ENCODE measurements around the gene C5orf63.
"Not testable (repeated sequence)": the region's sequence is repeated elsewhere in the genome, so short reads cannot be mapped to it uniquely, and the experiment has no call there.

C5orf63 gene

GRCh38 chr5:127024821-127025220, 48.5 kb downstream of the C5orf63 start:
- TF ChIP-seq EZH2phosphoT487 (IDR thresholded peaks at IDR 0.05; ENCODE audit: low read depth) = no peak
- no peak for TF ChIP-seq CTCF (IDR thresholded peaks at IDR 0.05; ENCODE audit: low read depth, low read length)
- Histone ChIP-seq H3K36me3 (replicated peaks; ENCODE audit: low read depth, low read length) (no peaks in the 10 kb centered on the region), H2AFZ (ENCODE audit: low read depth, low read length) (no peak overlapping the region), H3K27ac (ENCODE audit: low read length) (no peak overlapping the region), H3K9me3 (ENCODE audit: insufficient read depth, low read length) (no peaks in the 10 kb centered on the region), H4K20me1 (ENCODE audit: insufficient read depth, low read length) (no peaks in the 10 kb centered on the region), H3K9ac (ENCODE audit: low read length) (no peak overlapping the region), H3K4me2 (ENCODE audit: low read length) (no peak overlapping the region), H3K27me3 (ENCODE audit: low read depth, low read length) (no peaks in the 10 kb centered on the region; the same call in 1 of the 2 replicates), H3K4me1 (ENCODE audit: low read length) (peaks cover 10% of the 10 kb centered on the region), H3K79me2 (ENCODE audit: low read length) (peaks cover 8% of the 10 kb centered on the region; the same call in 1 of the 2 replicates), H3K4me3 (ENCODE audit: low read length) (no peak overlapping the region)

GRCh38 chr5:127023552-127024191, 49.6 kb downstream of the C5orf63 start:
- H3K4me3 ChIP-seq (ENCODE audit: low read length); H3K36me3 ChIP-seq (replicated peaks; ENCODE audit: low read depth, low read length); H3K27me3 ChIP-seq (ENCODE audit: low read depth, low read length); H3K79me2 ChIP-seq (ENCODE audit: low read length); H4K20me1 ChIP-seq (ENCODE audit: insufficient read depth, low read length); H3K4me1 ChIP-seq (ENCODE audit: low read length); H3K27ac ChIP-seq (ENCODE audit: low read length); H3K4me2 ChIP-seq (ENCODE audit: low read length); H3K9ac ChIP-seq (ENCODE audit: low read length); H3K9me3 ChIP-seq (ENCODE audit: insufficient read depth, low read length); H2AFZ ChIP-seq (ENCODE audit: low read depth, low read length): not testable (repeated sequence)

DNA sequence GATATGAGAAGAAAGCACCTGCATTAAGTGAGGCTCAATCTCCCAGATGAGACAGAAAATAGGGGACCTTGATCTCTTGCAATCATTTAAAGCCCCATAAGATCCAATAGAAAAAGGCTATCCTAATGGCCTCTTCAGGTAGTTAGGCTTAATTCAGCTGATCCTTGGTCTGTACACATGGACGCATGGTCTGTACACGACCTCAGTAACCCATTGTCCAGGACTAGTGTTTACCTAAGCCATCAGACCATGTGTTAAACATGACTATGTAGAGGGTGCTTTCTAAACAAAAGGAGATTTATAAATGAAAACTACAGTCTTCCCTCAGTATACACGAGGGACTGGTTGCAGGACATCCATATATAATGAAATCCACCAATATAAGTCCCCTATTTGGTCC, 50.5 kb downstream of the C5orf63 start:
- H3K27me3 ChIP-seq (ENCODE audit: low read depth, low read length) = no peaks in the 10 kb centered on the region
- no peaks in the 10 kb centered on the region for H3K36me3 ChIP-seq (replicated peaks; ENCODE audit: low read depth, low read length)
- H3K4me2 ChIP-seq (ENCODE audit: low read length) = no peak overlapping the region
- no peak overlapping the region for H3K4me3 ChIP-seq (ENCODE audit: low read length)
- no peaks in the 10 kb centered on the region for H3K9me3 ChIP-seq (ENCODE audit: insufficient read depth, low read length)
- no peak overlapping the region for H2AFZ ChIP-seq (ENCODE audit: low read depth, low read length)
- no peak overlapping the region for H3K9ac ChIP-seq (ENCODE audit: low read length)
- no peaks in the 10 kb centered on the region for H4K20me1 ChIP-seq (ENCODE audit: insufficient read depth, low read length)
- no peak for TF ChIP-seq CTCF (IDR thresholded peaks at IDR 0.05; ENCODE audit: low read depth, low read length)
- TF ChIP-seq EZH2phosphoT487 (IDR thresholded peaks at IDR 0.05; ENCODE audit: low read depth) = no peak
- no peak overlapping the region for H3K27ac ChIP-seq (ENCODE audit: low read length)
- H3K4me1 ChIP-seq (ENCODE audit: low read length) = no peaks in the 10 kb centered on the region
- H3K79me2 ChIP-seq (ENCODE audit: low read length) = peaks cover 8% of the 10 kb centered on the region; the same call in 1 of the 2 replicates

DNA sequence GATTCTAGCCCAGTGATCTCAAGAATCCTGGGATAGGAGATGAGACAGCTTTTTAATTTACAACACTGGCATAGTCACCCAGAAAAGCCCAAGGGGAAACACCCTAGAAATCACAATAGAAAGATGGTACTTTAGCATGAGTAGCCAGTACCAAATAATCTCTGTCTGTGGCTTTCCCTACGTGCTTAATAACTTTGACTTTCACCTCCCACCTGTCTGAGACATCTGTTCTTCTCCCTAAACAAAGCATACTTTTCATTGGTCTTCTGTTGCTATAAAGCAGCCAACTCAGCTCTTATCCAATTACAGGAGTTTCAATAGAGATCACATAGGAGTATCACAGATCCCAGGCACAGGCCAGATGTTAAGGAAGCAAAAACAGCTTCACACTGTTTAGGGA, 53.4 kb downstream of the C5orf63 start:
- Histone ChIP-seq H3K4me2 (ENCODE audit: low read length) (no peak overlapping the region), H3K36me3 (replicated peaks; ENCODE audit: low read depth, low read length) (no peaks in the 10 kb centered on the region), H2AFZ (ENCODE audit: low read depth, low read length) (no peak overlapping the region), H3K27ac (ENCODE audit: low read length) (no peak overlapping the region), H3K79me2 (ENCODE audit: low read length) (no peaks in the 10 kb centered on the region; the same call in 1 of the 2 replicates), H3K4me1 (ENCODE audit: low read length) (peaks cover 6% of the 10 kb centered on the region), H3K9me3 (ENCODE audit: insufficient read depth, low read length) (no peaks in the 10 kb centered on the region), H3K27me3 (ENCODE audit: low read depth, low read length) (no peaks in the 10 kb centered on the region), H4K20me1 (ENCODE audit: insufficient read depth, low read length) (no peaks in the 10 kb centered on the region), H3K9ac (ENCODE audit: low read length) (no peak overlapping the region), H3K4me3 (ENCODE audit: low read length) (no peak overlapping the region)
- TF ChIP-seq CTCF (IDR thresholded peaks at IDR 0.05; ENCODE audit: low read depth, low read length) (no peak), EZH2phosphoT487 (IDR thresholded peaks at IDR 0.05; ENCODE audit: low read depth) (no peak)

DNA sequence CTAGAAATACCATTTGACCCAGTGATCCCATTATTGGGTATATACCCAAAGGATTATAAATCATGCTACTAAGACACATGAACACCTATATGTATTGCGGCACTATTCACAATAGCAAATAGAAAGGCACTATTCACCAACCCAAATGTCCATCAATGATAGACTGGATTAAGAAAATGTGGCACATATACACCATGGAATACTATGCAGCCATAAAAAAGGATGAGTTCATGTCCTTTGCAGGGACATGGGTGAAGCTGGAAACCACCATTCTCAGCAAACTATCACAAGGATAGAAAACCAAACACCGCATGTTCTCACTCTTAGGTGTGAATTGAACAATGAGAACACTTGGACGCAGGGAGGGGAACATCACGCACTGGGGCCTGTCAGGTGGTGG, 56.6 kb downstream of the C5orf63 start:
- not testable (repeated sequence) for H3K27me3 ChIP-seq (ENCODE audit: low read depth, low read length); H3K4me3 ChIP-seq (ENCODE audit: low read length); H3K9me3 ChIP-seq (ENCODE audit: insufficient read depth, low read length); H4K20me1 ChIP-seq (ENCODE audit: insufficient read depth, low read length); H3K36me3 ChIP-seq (replicated peaks; ENCODE audit: low read depth, low read length); H3K27ac ChIP-seq (ENCODE audit: low read length); H2AFZ ChIP-seq (ENCODE audit: low read depth, low read length); H3K79me2 ChIP-seq (ENCODE audit: low read length); H3K9ac ChIP-seq (ENCODE audit: low read length); H3K4me2 ChIP-seq (ENCODE audit: low read length)
- peaks cover 38% of the 10 kb centered on the region for H3K4me1 ChIP-seq (ENCODE audit: low read length)

Data from OCI-LY3 (cell line).